Hepatocyte (in vitro differentiated cells): ENCODE measurements around the gene TAPBPL. TPM values are rescaled to one million over a fixed set of nuclear protein-coding genes. Genes with fewer than 3 reads are reported as not detected.
"Not testable (repeated sequence)": the region's sequence is repeated elsewhere in the genome, so short reads cannot be mapped to it uniquely, and the experiment has no call there.

ENCODE experiments used
- DNase-seq: peaks from one replicate; pipeline ENCODE4 v3.0.0-alpha.2; 2016; ENCODE audit warnings: low spot score
- H2AFZ ChIP-seq: fragments of 200-600 bp; sonication (generic); 2 replicates; pipeline ENCODE4 v1.6.0; 2016; ENCODE audit warnings: antibody characterized with exemption, mild to moderate bottlenecking
- H3K27ac ChIP-seq: fragments of 200-600 bp; sonication (generic); 2 replicates; pipeline ENCODE4 v1.5.1; 2016; ENCODE audit warnings: mild to moderate bottlenecking
- H3K27me3 ChIP-seq: fragments of 200-600 bp; sonication (generic); 2 replicates; pipeline ENCODE4 v1.6.1; 2016
- H3K36me3 ChIP-seq: fragments of 200-600 bp; sonication (generic); replicated peaks from 2 replicates; pipeline ENCODE4 v1.5.1; 2016; ENCODE audit warnings: low read depth; ENCODE audit not compliant: insufficient read depth
- H3K4me1 ChIP-seq: fragments of 200-600 bp; sonication (generic); 2 replicates; pipeline ENCODE4 v1.5.1; 2016; ENCODE audit warnings: mild to moderate bottlenecking, moderate library complexity; ENCODE audit not compliant: insufficient read depth
- H3K4me2 ChIP-seq: fragments of 200-600 bp; sonication (generic); 2 replicates; pipeline ENCODE4 v1.6.0; 2016
- H3K4me3 ChIP-seq: fragments of 200-600 bp; sonication (generic); 2 replicates; pipeline ENCODE4 v1.5.1; 2016; ENCODE audit warnings: mild to moderate bottlenecking
- H3K79me2 ChIP-seq: fragments of 200-600 bp; sonication (generic); 2 replicates; pipeline ENCODE4 v1.6.0; 2017; ENCODE audit warnings: mild to moderate bottlenecking
- H3K9me2 ChIP-seq: fragments of 200-600 bp; sonication (generic); replicated peaks from 2 replicates; pipeline ENCODE4 v1.6.0; 2017; ENCODE audit warnings: mild to moderate bottlenecking; ENCODE audit not compliant: insufficient read depth
- H3K9me3 ChIP-seq: fragments of 200-600 bp; sonication (generic); 2 replicates; pipeline ENCODE4 v1.5.1; 2016; ENCODE audit warnings: low read depth, mild to moderate bottlenecking
- H4K20me1 ChIP-seq: fragments of 200-600 bp; sonication (generic); 2 replicates; pipeline ENCODE4 v1.6.0; 2016; ENCODE audit warnings: mild to moderate bottlenecking; ENCODE audit not compliant: insufficient read depth, poor library complexity, severe bottlenecking
- EZH2 ChIP-seq: fragments of 200-600 bp; sonication (generic); IDR thresholded peaks from 2 replicates; pipeline ENCODE4 v1.6.1; 2016; ENCODE audit warnings: antibody characterized with exemption, mild to moderate bottlenecking, borderline replicate concordance
- EZH2phosphoT487 ChIP-seq: fragments of 200-600 bp; sonication (generic); IDR thresholded peaks from one replicate; pipeline ENCODE4 v1.6.1; 2018; ENCODE audit warnings: antibody characterized with exemption, mild to moderate bottlenecking, low read depth, moderate library complexity; ENCODE audit not compliant: unreplicated experiment, severe bottlenecking
- WGBS: methylation state at CpG from one replicate; pipeline ENCODE4 v1.1.6; 2016; ENCODE audit warnings: low lambda C conversion rate; ENCODE audit errors: missing lambda C conversion rate; 5-methylcytosine and 5-hydroxymethylcytosine counted together
- polyA plus RNA-seq: library from polyadenylated mRNA; unstranded; fragments of >200 nt; fragmentation: Nextera tagmentation; extraction: Ambion mirVana; gene quantifications from 2 replicates; pipeline ENCODE4 v1.2.1, GENCODE V29; 2016
- total RNA-seq: library from RNA; depleted of rRNA; stranded (reverse); fragments of >200 nt; gene quantifications from 2 replicates; pipeline ENCODE4 v1.2.3, GENCODE V29; 2014
- TF ChIP-seq, protein P1 (sequence below): fragments of 200-600 bp; sonication (generic); IDR thresholded peaks from 2 replicates; pipeline ENCODE4 v1.5.1; 2016; ENCODE audit warnings: antibody characterized with exemption, mild to moderate bottlenecking; ENCODE audit not compliant: poor library complexity

TAPBPL gene
- total and polyA plus RNA-seq, 2 experiments from 2014 or later, result 8.2 to 9.7 TPM

DNA sequence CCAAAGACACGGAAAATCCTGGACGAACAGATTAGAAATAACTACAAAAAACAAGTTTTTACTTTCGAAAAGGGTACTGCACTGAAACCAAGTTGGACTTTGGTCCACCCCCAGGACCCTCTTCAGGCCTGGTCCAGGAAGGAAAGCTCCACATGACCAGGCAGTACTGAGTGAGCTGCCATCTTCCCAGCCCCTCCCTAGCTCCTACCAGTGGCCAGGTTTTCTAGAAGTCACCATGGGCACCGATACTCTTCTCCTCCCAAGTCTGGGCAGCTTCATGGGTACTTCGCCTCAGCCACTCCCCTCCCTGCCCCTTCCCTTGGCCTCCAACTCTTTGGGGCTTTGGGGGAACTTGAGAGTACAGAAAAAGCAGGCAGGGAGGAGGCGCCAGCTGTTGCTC lies 12.0 kb downstream of the TAPBPL start:
- no peak for DNase-seq
- 94% methylated on average over 6 of the region's 6 CpGs for whole genome bisulfite sequencing
- Histone ChIP-seq H3K4me2 (no peak overlapping the region), H3K9me2 (no peaks in the 10 kb centered on the region), H3K27ac (no peak overlapping the region), H3K27me3 (no peaks in the 10 kb centered on the region), H3K4me3 (no peak overlapping the region), H3K36me3 (no peaks in the 10 kb centered on the region), H3K4me1 (no peaks in the 10 kb centered on the region), H4K20me1 (no peaks in the 10 kb centered on the region), H3K79me2 (peaks cover 3% of the 10 kb centered on the region), H3K9me3 (no peaks in the 10 kb centered on the region), H2AFZ (no peak overlapping the region)
- TF ChIP-seq EZH2phosphoT487 (no peak), EZH2 (no peak)
- TF ChIP-seq, protein P1, sequence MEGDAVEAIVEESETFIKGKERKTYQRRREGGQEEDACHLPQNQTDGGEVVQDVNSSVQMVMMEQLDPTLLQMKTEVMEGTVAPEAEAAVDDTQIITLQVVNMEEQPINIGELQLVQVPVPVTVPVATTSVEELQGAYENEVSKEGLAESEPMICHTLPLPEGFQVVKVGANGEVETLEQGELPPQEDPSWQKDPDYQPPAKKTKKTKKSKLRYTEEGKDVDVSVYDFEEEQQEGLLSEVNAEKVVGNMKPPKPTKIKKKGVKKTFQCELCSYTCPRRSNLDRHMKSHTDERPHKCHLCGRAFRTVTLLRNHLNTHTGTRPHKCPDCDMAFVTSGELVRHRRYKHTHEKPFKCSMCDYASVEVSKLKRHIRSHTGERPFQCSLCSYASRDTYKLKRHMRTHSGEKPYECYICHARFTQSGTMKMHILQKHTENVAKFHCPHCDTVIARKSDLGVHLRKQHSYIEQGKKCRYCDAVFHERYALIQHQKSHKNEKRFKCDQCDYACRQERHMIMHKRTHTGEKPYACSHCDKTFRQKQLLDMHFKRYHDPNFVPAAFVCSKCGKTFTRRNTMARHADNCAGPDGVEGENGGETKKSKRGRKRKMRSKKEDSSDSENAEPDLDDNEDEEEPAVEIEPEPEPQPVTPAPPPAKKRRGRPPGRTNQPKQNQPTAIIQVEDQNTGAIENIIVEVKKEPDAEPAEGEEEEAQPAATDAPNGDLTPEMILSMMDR, result no peak

DNA sequence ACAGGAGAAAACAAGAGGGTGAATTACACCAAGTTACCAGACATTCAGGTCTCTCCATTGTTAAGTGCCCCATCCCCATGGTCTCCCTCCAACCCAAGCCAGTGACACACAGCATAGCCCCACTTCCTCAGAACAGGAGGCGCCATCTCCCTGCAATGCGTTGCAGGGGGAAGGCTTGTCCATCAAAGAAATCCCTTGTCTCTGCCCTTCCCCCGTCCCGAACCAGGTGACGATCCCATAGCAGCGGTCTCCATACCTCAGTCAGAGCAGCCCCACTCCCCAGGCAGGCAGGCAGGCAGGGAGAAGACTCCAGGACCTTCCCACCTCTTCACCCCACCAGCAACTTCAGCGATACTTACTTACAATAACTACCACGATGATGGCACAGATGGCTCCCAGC lies 12.7 kb downstream of the TAPBPL start:
- no peak for DNase-seq
- Histone ChIP-seq H4K20me1 (no peaks in the 10 kb centered on the region), H3K27me3 (no peaks in the 10 kb centered on the region), H3K27ac (no peak overlapping the region), H3K4me3 (no peak overlapping the region), H3K79me2 (peaks cover 9% of the 10 kb centered on the region), H2AFZ (no peak overlapping the region), H3K9me2 (no peaks in the 10 kb centered on the region), H3K9me3 (no peaks in the 10 kb centered on the region), H3K4me1 (peaks cover 2% of the 10 kb centered on the region), H3K36me3 (no peaks in the 10 kb centered on the region), H3K4me2 (no peak overlapping the region)
- TF ChIP-seq, protein P1, result no peak
- TF ChIP-seq EZH2, result no peak
- TF ChIP-seq EZH2phosphoT487, result no peak
- 85% methylated on average over 8 of the region's 8 CpGs for WGBS

DNA sequence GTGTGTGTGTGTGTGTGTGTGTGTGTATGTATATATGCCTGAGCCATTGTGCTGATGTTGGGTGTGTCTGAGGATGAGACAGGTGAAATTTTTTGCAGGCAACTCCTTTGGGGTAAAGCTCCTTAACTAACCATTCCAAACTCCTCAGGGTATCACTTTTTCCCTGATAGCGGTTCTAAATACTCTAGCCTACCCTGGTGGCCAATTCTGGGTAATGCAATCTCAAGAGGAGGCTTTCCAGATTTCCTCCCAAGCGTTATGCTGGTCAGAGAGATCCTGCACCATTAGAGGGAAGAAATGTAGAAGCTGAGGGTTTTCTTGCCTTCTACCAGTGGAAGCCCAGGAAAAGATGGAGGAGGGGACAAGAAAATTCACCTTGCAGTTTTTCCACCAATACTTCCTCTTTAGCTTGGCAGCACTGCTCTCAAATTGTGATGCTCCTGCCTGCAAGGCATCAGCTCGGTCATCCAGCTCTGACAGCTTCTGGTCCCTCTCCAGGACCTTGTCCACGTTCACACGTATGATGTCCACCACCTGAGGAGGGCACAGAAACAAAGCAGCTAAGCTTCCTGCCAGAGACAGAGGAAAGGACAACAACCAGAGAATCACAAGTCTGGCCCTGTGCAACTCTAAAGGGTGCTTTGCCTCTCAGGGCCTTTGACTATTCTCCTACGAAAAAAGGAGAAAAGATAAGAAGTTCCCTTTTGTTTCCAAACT lies 13.8 kb downstream of the TAPBPL start:
- no peak overlapping the region for H2AFZ ChIP-seq
- peak; percentile 82 for DNase-seq
- no peak overlapping the region for H3K4me3 ChIP-seq
- no peaks in the 10 kb centered on the region for H3K36me3 ChIP-seq
- WGBS, result 52% methylated on average over 6 of the region's 6 CpGs
- H3K27me3 ChIP-seq, result no peaks in the 10 kb centered on the region
- H3K79me2 ChIP-seq, result peaks cover 13% of the 10 kb centered on the region
- peaks cover 7% of the 10 kb centered on the region for H3K4me1 ChIP-seq
- no peaks in the 10 kb centered on the region for H3K9me2 ChIP-seq
- no peak for TF ChIP-seq EZH2phosphoT487
- no peak for TF ChIP-seq EZH2
- TF ChIP-seq, protein P1, result peak; percentile 79
- no peak overlapping the region for H3K27ac ChIP-seq
- no peak overlapping the region for H3K4me2 ChIP-seq
- H3K9me3 ChIP-seq, result no peaks in the 10 kb centered on the region
- H4K20me1 ChIP-seq, result no peaks in the 10 kb centered on the region

DNA sequence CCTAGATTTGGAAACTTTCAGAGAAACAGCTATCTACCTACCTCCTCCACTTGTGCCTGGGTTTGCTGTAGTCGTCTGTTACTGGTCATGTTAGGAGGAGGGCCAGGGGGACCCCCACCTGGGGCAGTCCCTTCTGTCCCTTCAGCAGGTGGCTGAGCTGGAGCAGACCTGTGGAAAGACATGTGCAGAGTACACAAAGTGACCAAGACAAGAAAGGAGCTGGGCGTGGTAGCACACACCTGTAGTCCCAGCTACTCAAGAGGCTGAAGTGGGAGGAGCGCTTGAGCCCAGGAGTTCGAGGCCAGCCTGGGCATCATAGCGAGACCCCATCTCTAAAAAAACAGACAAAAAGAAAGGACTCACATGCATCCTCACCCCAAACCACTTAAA lies 14.3 kb downstream of the TAPBPL start:
- Histone ChIP-seq H3K9me2 (no peaks in the 10 kb centered on the region), H3K36me3 (no peaks in the 10 kb centered on the region), H3K4me1 (peaks cover 7% of the 10 kb centered on the region), H3K4me2 (no peak overlapping the region), H3K9me3 (no peaks in the 10 kb centered on the region), H3K4me3 (no peak overlapping the region), H2AFZ (no peak overlapping the region), H3K27me3 (no peaks in the 10 kb centered on the region), H3K79me2 (peaks cover 13% of the 10 kb centered on the region), H4K20me1 (no peaks in the 10 kb centered on the region), H3K27ac (no peak overlapping the region)
- no peak for DNase-seq
- 93% methylated on average over 5 of the region's 5 CpGs for WGBS
- no peak for TF ChIP-seq EZH2
- TF ChIP-seq EZH2phosphoT487, result no peak
- TF ChIP-seq, protein P1, result no peak

DNA sequence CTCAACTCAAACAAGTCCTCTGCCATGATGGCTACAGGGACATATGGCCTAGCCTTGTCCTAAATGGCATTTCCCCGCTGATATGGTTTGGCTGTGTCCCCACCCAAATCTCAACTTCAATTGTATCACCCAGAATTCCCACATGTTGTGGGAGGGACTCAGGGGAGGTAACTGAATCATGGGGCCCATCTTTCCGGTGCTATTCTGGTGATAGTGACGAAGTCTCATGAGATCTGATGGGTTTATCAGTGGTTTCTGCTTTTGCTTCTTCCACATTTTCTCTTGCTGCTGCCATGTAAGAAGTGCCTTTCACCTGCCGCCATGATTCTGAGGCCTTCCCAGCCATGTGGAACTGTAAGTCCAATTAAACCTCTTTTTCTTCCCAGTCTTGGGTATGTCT lies 14.9 kb downstream of the TAPBPL start:
- 94% methylated on average over 4 of the region's 4 CpGs for WGBS
- not testable (repeated sequence) for H3K27me3 ChIP-seq, H3K27ac ChIP-seq, H3K9me2 ChIP-seq, DNase-seq, H4K20me1 ChIP-seq, H2AFZ ChIP-seq, H3K4me2 ChIP-seq, H3K4me3 ChIP-seq, H3K4me1 ChIP-seq, H3K36me3 ChIP-seq, H3K9me3 ChIP-seq
- peaks cover 13% of the 10 kb centered on the region for H3K79me2 ChIP-seq
